Measurements from ENCODE around the gene DYRK1B.

Gene DYRK1B

DNA sequence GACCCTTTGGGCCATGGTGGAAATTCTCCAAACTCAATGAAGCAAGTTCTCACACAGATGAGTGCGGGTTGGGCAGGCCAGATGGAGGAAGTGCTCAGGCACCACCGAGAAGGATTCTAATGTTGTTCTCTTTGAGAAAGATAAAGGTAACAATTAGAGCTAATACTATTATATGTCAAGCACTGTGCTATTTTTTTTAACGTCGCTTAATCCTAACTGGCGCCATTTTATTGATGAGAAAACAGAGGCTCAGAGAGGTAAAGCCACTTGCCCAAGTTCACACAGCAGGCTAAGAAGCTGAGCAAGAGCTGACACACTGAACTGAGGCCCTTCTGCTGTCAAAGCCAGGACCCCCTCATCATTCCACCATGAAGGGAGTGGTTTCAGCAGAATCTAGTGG, 11.2 kb upstream of the DYRK1B start:
- Histone ChIP-seq H3K27ac (ENCODE audit: extremely low read depth, low read depth, low read length) (peak overlapping the region; percentile 79; the same call in 1 of the 2 replicates), H3K9me3 (ENCODE audit: control insufficient read depth, insufficient read depth, low read depth, low read length) (no peaks in the 10 kb centered on the region), H3K4me1 (ENCODE audit: control insufficient read depth, insufficient read depth, low read length) (peaks cover 52% of the 10 kb centered on the region), H3K36me3 (ENCODE audit: control insufficient read depth in 2 of 2, insufficient read depth in 1 of 2, low read length in 2 of 2) (peaks cover 6 to 17% of the 10 kb centered on the region in 2 experiments; a peak in 2 of 3 replicates), H3K4me3 (ENCODE audit: low read depth, low read length) (peak overlapping the region; percentile 62)
- ChIA-PET CTCF (interaction anchor here (0.6 to 7.8 kb wide), 31 partner anchors 8 to 620 kb away, joined by 3 to 237 read pairs (median 9); partner anchors contain the start of genes DYRK1B and PSMC4), POLR2A (interaction anchor here (0.8 to 6.5 kb wide), 11 partner anchors 9 to 409 kb away, joined by 3 to 124 read pairs (median 9); partner anchors contain the start of genes DYRK1B, PSMC4, RPS16 and ZNF546)
- TF ChIP-seq ZNF140 (tag by site-specific recombination; IDR thresholded peaks at IDR 0.05) (no peak), BCL11A (tag by site-specific recombination; IDR thresholded peaks at IDR 0.05; ENCODE audit: low read depth) (no peak), MZF1 (tag by site-specific recombination; IDR thresholded peaks at IDR 0.05; ENCODE audit: borderline replicate concordance) (no peak), ZNF155 (tag by site-specific recombination; IDR thresholded peaks at IDR 0.05) (no peak), ZFP37 (tag by site-specific recombination; IDR thresholded peaks at IDR 0.05) (no peak), ZNF600 (tag by site-specific recombination; IDR thresholded peaks at IDR 0.05) (no peak), ZNF175 (tag by site-specific recombination; IDR thresholded peaks at IDR 0.05) (no peak), GLIS1 (tag by site-specific recombination; IDR thresholded peaks at IDR 0.05) (no peak), HOXD13 (CRISPR knock-in tag; IDR thresholded peaks at IDR 0.05; ENCODE audit: borderline replicate concordance) (no peak), MEIS1 (CRISPR knock-in tag; IDR thresholded peaks at IDR 0.05; ENCODE audit: borderline replicate concordance) (no peak), MYNN (tag by site-specific recombination; IDR thresholded peaks at IDR 0.05; ENCODE audit: borderline replicate concordance) (no peak), ZNF184 (tag by site-specific recombination; IDR thresholded peaks at IDR 0.05) (peak; percentile 37; the same call in 1 of the 2 replicates), ZNF133 (tag by site-specific recombination; IDR thresholded peaks at IDR 0.05) (no peak), ZIC2 (tag by site-specific recombination; IDR thresholded peaks at IDR 0.05) (no peak), ZNF274 (IDR thresholded peaks at IDR 0.05; ENCODE audit: low read length) (no peak), ZNF274 (tag by site-specific recombination; IDR thresholded peaks at IDR 0.05; ENCODE audit: borderline replicate concordance) (no peak), ZNF548 (tag by site-specific recombination; IDR thresholded peaks at IDR 0.05) (no peak), EGR2 (tag by site-specific recombination; IDR thresholded peaks at IDR 0.05; ENCODE audit: low read depth) (no peak), ZNF830 (tag by site-specific recombination; IDR thresholded peaks at IDR 0.05; ENCODE audit: low read depth) (no peak), ZNF211 (tag by site-specific recombination; IDR thresholded peaks at IDR 0.05; ENCODE audit: low read depth) (no peak), ZNF558 (tag by site-specific recombination; IDR thresholded peaks at IDR 0.05) (0 out of 2 replicates have a peak, but pooled peaks have one; percentile 27)
- TF ChIP-seq, protein P1, sequence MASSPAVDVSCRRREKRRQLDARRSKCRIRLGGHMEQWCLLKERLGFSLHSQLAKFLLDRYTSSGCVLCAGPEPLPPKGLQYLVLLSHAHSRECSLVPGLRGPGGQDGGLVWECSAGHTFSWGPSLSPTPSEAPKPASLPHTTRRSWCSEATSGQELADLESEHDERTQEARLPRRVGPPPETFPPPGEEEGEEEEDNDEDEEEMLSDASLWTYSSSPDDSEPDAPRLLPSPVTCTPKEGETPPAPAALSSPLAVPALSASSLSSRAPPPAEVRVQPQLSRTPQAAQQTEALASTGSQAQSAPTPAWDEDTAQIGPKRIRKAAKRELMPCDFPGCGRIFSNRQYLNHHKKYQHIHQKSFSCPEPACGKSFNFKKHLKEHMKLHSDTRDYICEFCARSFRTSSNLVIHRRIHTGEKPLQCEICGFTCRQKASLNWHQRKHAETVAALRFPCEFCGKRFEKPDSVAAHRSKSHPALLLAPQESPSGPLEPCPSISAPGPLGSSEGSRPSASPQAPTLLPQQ (tag by site-specific recombination; IDR thresholded peaks at IDR 0.05) = no peak
- TF ChIP-seq, protein P2, sequence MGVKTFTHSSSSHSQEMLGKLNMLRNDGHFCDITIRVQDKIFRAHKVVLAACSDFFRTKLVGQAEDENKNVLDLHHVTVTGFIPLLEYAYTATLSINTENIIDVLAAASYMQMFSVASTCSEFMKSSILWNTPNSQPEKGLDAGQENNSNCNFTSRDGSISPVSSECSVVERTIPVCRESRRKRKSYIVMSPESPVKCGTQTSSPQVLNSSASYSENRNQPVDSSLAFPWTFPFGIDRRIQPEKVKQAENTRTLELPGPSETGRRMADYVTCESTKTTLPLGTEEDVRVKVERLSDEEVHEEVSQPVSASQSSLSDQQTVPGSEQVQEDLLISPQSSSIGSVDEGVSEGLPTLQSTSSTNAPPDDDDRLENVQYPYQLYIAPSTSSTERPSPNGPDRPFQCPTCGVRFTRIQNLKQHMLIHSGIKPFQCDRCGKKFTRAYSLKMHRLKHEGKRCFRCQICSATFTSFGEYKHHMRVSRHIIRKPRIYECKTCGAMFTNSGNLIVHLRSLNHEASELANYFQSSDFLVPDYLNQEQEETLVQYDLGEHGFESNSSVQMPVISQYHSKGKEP (tag by site-specific recombination; IDR thresholded peaks at IDR 0.05) = peak; percentile 11; the same call in 1 of the 2 replicates
- TF ChIP-seq, protein P3, sequence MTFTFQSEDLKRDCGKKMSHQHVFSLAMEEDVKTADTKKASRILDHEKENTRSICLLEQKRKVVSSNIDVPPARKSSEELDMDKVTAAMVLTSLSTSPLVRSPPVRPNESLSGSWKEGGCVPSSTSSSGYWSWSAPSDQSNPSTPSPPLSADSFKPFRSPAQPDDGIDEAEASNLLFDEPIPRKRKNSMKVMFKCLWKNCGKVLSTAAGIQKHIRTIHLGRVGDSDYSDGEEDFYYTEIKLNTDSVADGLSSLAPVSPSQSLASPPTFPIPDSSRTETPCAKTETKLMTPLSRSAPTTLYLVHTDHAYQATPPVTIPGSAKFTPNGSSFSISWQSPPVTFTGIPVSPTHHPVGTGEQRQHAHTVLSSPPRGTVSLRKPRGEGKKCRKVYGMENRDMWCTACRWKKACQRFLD (tag by site-specific recombination; IDR thresholded peaks at IDR 0.05) = no peak
- TF ChIP-seq, protein P4, sequence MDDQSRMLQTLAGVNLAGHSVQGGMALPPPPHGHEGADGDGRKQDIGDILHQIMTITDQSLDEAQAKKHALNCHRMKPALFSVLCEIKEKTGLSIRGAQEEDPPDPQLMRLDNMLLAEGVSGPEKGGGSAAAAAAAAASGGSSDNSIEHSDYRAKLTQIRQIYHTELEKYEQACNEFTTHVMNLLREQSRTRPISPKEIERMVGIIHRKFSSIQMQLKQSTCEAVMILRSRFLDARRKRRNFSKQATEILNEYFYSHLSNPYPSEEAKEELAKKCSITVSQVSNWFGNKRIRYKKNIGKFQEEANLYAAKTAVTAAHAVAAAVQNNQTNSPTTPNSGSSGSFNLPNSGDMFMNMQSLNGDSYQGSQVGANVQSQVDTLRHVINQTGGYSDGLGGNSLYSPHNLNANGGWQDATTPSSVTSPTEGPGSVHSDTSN (CRISPR knock-in tag; IDR thresholded peaks at IDR 0.05) = no peak
- TF ChIP-seq, protein P5, sequence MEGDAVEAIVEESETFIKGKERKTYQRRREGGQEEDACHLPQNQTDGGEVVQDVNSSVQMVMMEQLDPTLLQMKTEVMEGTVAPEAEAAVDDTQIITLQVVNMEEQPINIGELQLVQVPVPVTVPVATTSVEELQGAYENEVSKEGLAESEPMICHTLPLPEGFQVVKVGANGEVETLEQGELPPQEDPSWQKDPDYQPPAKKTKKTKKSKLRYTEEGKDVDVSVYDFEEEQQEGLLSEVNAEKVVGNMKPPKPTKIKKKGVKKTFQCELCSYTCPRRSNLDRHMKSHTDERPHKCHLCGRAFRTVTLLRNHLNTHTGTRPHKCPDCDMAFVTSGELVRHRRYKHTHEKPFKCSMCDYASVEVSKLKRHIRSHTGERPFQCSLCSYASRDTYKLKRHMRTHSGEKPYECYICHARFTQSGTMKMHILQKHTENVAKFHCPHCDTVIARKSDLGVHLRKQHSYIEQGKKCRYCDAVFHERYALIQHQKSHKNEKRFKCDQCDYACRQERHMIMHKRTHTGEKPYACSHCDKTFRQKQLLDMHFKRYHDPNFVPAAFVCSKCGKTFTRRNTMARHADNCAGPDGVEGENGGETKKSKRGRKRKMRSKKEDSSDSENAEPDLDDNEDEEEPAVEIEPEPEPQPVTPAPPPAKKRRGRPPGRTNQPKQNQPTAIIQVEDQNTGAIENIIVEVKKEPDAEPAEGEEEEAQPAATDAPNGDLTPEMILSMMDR (tag by site-specific recombination; IDR thresholded peaks at IDR 0.05) = no peak
- TF ChIP-seq, protein P6, sequence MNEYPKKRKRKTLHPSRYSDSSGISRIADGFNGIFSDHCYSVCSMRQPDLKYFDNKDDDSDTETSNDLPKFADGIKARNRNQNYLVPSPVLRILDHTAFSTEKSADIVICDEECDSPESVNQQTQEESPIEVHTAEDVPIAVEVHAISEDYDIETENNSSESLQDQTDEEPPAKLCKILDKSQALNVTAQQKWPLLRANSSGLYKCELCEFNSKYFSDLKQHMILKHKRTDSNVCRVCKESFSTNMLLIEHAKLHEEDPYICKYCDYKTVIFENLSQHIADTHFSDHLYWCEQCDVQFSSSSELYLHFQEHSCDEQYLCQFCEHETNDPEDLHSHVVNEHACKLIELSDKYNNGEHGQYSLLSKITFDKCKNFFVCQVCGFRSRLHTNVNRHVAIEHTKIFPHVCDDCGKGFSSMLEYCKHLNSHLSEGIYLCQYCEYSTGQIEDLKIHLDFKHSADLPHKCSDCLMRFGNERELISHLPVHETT (tag by site-specific recombination; IDR thresholded peaks at IDR 0.05) = no peak
- TF ChIP-seq, protein P7, sequence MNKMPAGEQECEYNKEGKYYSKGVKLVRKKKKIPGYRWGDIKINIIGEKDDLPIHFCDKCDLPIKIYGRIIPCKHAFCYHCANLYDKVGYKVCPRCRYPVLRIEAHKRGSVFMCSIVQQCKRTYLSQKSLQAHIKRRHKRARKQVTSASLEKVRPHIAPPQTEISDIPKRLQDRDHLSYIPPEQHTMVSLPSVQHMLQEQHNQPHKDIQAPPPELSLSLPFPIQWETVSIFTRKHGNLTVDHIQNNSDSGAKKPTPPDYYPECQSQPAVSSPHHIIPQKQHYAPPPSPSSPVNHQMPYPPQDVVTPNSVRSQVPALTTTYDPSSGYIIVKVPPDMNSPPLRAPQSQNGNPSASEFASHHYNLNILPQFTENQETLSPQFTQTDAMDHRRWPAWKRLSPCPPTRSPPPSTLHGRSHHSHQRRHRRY (tag by site-specific recombination; IDR thresholded peaks at IDR 0.05) = no peak
